HEK293 (cell line): Measurements from ENCODE around the gene EVL.

Experiments used
- BCL11B ChIP-seq: fragments of 450-650 bp; formaldehyde crosslinking; IDR thresholded peaks from 2 replicates; pipeline ENCODE4 v1.5.1; 2016; ENCODE audit warnings: low read depth, missing biosample characterization, missing genetic modification characterization
- EGR2 ChIP-seq: fragments of 450-650 bp; formaldehyde crosslinking; IDR thresholded peaks from 2 replicates; pipeline ENCODE4 v1.5.1; 2016; ENCODE audit warnings: low read depth, missing biosample characterization, missing genetic modification characterization
- ELK4 ChIP-seq: IDR thresholded peaks from 2 replicates; pipeline ENCODE4 v1.6.1; 2011; ENCODE audit warnings: mild to moderate bottlenecking, low read depth, low read length, borderline replicate concordance
- GLIS2 ChIP-seq: fragments of 450-650 bp; formaldehyde crosslinking; IDR thresholded peaks from 2 replicates; pipeline ENCODE4 v1.5.1; 2016; ENCODE audit warnings: missing biosample characterization, missing genetic modification characterization
- HOXA7 ChIP-seq: sonication (generic); formaldehyde crosslinking; IDR thresholded peaks from 2 replicates; pipeline ENCODE4 v1.8.1; 2022; ENCODE audit warnings: missing genetic modification reagents, borderline replicate concordance
- KLF1 ChIP-seq: fragments of 450-650 bp; formaldehyde crosslinking; IDR thresholded peaks from 2 replicates; pipeline ENCODE4 v1.5.1; 2016; ENCODE audit warnings: missing biosample characterization, missing genetic modification characterization
- KLF8 ChIP-seq: fragments of 450-650 bp; formaldehyde crosslinking; IDR thresholded peaks from 2 replicates; pipeline ENCODE4 v1.5.1; 2016; ENCODE audit warnings: missing biosample characterization, missing genetic modification characterization
- OVOL3 ChIP-seq: fragments of 450-650 bp; formaldehyde crosslinking; IDR thresholded peaks from 2 replicates; pipeline ENCODE4 v1.5.1; 2016; ENCODE audit warnings: missing biosample characterization, missing genetic modification characterization
- TSHZ1 ChIP-seq: fragments of 450-650 bp; formaldehyde crosslinking; IDR thresholded peaks from 2 replicates; pipeline ENCODE4 v1.5.1; 2016; ENCODE audit warnings: missing biosample characterization, missing genetic modification characterization, borderline replicate concordance
- ZBTB44 ChIP-seq: fragments of 450-650 bp; IDR thresholded peaks from 2 replicates; pipeline ENCODE4 v1.5.1; 2018; ENCODE audit warnings: missing biosample characterization, mild to moderate bottlenecking, missing genetic modification characterization
- ZBTB8A ChIP-seq: fragments of 450-650 bp; formaldehyde crosslinking; IDR thresholded peaks from 2 replicates; pipeline ENCODE4 v1.5.1; 2016; ENCODE audit warnings: missing biosample characterization, missing genetic modification characterization
- ZIC2 ChIP-seq: fragments of 450-650 bp; formaldehyde crosslinking; IDR thresholded peaks from 2 replicates; pipeline ENCODE4 v1.5.1; 2016; ENCODE audit warnings: missing biosample characterization, missing genetic modification characterization
- ZNF10 ChIP-seq: fragments of 450-650 bp; formaldehyde crosslinking; IDR thresholded peaks from 2 replicates; pipeline ENCODE4 v1.5.1; 2017; ENCODE audit warnings: missing biosample characterization, missing genetic modification characterization
- ZNF18 ChIP-seq: fragments of 450-650 bp; formaldehyde crosslinking; IDR thresholded peaks from 2 replicates; pipeline ENCODE4 v1.5.1; 2016; ENCODE audit warnings: missing biosample characterization, missing genetic modification characterization
- ZNF202 ChIP-seq: fragments of 450-650 bp; formaldehyde crosslinking; IDR thresholded peaks from 2 replicates; pipeline ENCODE4 v1.5.1; 2016; ENCODE audit warnings: missing biosample characterization, missing genetic modification characterization, borderline replicate concordance
- ZNF211 ChIP-seq: fragments of 450-650 bp; formaldehyde crosslinking; IDR thresholded peaks from 2 replicates; pipeline ENCODE4 v1.5.1; 2016; ENCODE audit warnings: low read depth, missing biosample characterization, missing genetic modification characterization
- ZNF239 ChIP-seq: fragments of 450-650 bp; formaldehyde crosslinking; IDR thresholded peaks from 2 replicates; pipeline ENCODE4 v1.5.1; 2016; ENCODE audit warnings: missing biosample characterization, missing genetic modification characterization
- ZNF280D ChIP-seq: fragments of 450-650 bp; formaldehyde crosslinking; IDR thresholded peaks from 2 replicates; pipeline ENCODE4 v1.5.1; 2016; ENCODE audit warnings: missing biosample characterization, missing genetic modification characterization
- ZNF394 ChIP-seq: fragments of 450-650 bp; formaldehyde crosslinking; IDR thresholded peaks from 2 replicates; pipeline ENCODE4 v1.5.1; 2016; ENCODE audit warnings: missing biosample characterization, missing genetic modification characterization, mild to moderate bottlenecking, moderate library complexity, borderline replicate concordance
- ZNF514 ChIP-seq: fragments of 450-650 bp; formaldehyde crosslinking; IDR thresholded peaks from 2 replicates; pipeline ENCODE4 v1.5.1; 2016; ENCODE audit warnings: missing biosample characterization, missing genetic modification characterization
- ZNF560 ChIP-seq: fragments of 450-650 bp; formaldehyde crosslinking; IDR thresholded peaks from 2 replicates; pipeline ENCODE4 v1.5.1; 2017; ENCODE audit warnings: missing biosample characterization, missing genetic modification characterization, borderline replicate concordance
- ZNF600 ChIP-seq: fragments of 450-650 bp; formaldehyde crosslinking; IDR thresholded peaks from 2 replicates; pipeline ENCODE4 v1.5.1; 2016; ENCODE audit warnings: missing biosample characterization, missing genetic modification characterization
- ZNF626 ChIP-seq: fragments of 450-650 bp; sonication (Bioruptor Pico); formaldehyde crosslinking; IDR thresholded peaks from 2 replicates; pipeline ENCODE4 v1.5.1; 2018; ENCODE audit warnings: missing biosample characterization, missing genetic modification characterization, inconsistent platforms
- ZNF639 ChIP-seq: fragments of 450-650 bp; formaldehyde crosslinking; IDR thresholded peaks from 2 replicates; pipeline ENCODE4 v1.5.1; 2016; ENCODE audit warnings: missing biosample characterization, missing genetic modification characterization
- ZNF704 ChIP-seq: fragments of 450-650 bp; formaldehyde crosslinking; IDR thresholded peaks from 2 replicates; pipeline ENCODE4 v1.5.1; 2016; ENCODE audit warnings: missing biosample characterization, missing genetic modification characterization
- ZNF830 ChIP-seq: fragments of 450-650 bp; IDR thresholded peaks from 2 replicates; pipeline ENCODE4 v1.5.0; 2018; ENCODE audit warnings: missing biosample characterization, missing genetic modification characterization, low read depth, mild to moderate bottlenecking, moderate library complexity

EVL gene

GRCh38 chr14:100159094-100159864, 94.1 kb downstream of the EVL start, which contains the start of gene DEGS2 (continued):
- TF ChIP-seq TSHZ1 (tag by site-specific recombination): no peak
- TF ChIP-seq BCL11B (tag by site-specific recombination): no peak
- no peak for TF ChIP-seq ZNF560 (tag by site-specific recombination)
- TF ChIP-seq ZNF202 (tag by site-specific recombination): no peak
- no peak for TF ChIP-seq ZNF514 (tag by site-specific recombination)
- no peak for TF ChIP-seq HOXA7 (CRISPR knock-in tag)
- TF ChIP-seq ZNF830 (tag by site-specific recombination): no peak
- TF ChIP-seq ZNF704 (tag by site-specific recombination): no peak
- no peak for TF ChIP-seq ZNF626
- TF ChIP-seq ZNF394 (tag by site-specific recombination): no peak
- no peak for TF ChIP-seq ZNF18
- TF ChIP-seq ZIC2: peak; percentile 40; the same call in 1 of the 2 replicates
- TF ChIP-seq EGR2 (tag by site-specific recombination): no peak
- TF ChIP-seq ZNF600 (tag by site-specific recombination): 0 out of 2 replicates have a peak, but pooled peaks have one; percentile 13
- TF ChIP-seq ZBTB8A (tag by site-specific recombination): no peak
- peak; percentile 31; the same call in 1 of the 2 replicates for TF ChIP-seq KLF8
- TF ChIP-seq KLF1: peak; percentile 37; the same call in 1 of the 2 replicates
- TF ChIP-seq ZNF280D (tag by site-specific recombination): no peak
- peak; percentile 67 for TF ChIP-seq GLIS2
- no peak for TF ChIP-seq ELK4
- TF ChIP-seq ZNF211 (tag by site-specific recombination): no peak
- no peak for TF ChIP-seq ZNF239 (tag by site-specific recombination)
- no peak for TF ChIP-seq ZNF10 (tag by site-specific recombination)
- TF ChIP-seq ZBTB44 (tag by site-specific recombination): no peak
- TF ChIP-seq ZNF639 (tag by site-specific recombination): no peak
- no peak for TF ChIP-seq OVOL3
